ENCODE measurements around the gene GUSB.
"Not testable (repeated sequence)": the region's sequence is repeated elsewhere in the genome, so short reads cannot be mapped to it uniquely, and the experiment has no call there.

The GUSB gene

DNA sequence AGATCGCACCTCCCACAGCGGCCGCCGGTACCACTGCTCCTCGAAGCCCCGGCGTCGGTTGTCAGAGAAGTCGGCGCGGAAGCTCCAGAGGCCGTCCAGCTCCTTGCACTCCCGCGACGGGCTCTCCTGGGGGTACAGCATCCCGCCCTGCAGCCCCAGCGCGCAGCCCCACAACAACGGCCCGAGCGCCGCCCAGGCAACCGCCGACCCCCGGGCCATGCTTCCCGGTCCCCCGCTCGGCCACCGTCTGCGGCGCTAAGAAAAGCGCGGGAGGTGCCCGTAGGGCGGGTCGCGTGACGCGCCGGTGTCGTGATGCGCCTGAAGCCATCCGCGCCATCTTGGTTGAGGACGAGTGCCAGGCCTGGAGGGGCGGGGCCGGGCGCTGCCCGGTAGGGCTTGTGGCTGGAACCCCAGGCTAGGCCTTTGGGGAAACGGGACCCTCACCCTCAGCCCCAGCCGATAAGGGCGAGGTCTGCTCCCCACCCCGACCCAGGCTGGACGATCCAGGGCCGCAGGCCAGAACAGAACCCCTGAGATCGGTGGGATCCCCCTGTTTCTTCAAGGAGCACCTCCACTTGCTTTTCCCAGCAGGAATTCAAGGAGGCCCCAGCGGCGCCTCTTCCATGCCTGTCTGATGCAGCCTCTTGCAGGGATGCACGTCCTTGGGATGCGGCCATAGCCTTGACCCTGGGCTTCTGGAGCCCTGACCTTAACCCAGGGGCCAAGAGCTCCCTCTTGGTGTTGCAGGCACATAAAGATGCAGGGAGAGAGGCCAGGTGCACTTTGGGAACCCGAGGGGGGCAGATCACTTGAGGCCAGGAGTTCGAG, at the start of gene GUSB:
Gene GUSB, minus strand, starts transcription at position 249 of the 828 bp plus-strand sequence. Its CDS starts 30 bp downstream, at position 219.
- ATAC-seq, result peak; percentile 96

DNA sequence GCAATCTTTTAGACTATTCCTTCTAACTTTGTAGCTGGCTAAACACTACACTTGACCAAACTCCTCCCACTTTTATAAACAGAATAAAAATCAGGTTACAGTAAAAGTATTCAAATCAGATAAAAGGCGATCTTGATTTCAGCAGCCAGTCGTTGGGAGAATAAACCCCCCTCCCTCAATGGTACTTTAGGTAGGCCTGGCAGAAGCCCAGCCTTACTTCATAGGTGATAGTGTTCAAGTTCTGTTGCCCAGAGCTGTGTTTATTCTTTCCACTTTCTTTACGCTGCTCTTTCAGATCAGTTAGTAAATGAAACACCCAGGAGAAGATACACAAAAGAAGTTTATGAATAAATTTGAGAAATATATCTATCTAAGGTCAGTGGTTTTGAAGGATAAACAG, 46.3 kb upstream of the GUSB start:
- ATAC-seq, result not testable (repeated sequence)

More for the DNA sequence above, at the start of gene GUSB:
- TF ChIP-seq, protein P1, sequence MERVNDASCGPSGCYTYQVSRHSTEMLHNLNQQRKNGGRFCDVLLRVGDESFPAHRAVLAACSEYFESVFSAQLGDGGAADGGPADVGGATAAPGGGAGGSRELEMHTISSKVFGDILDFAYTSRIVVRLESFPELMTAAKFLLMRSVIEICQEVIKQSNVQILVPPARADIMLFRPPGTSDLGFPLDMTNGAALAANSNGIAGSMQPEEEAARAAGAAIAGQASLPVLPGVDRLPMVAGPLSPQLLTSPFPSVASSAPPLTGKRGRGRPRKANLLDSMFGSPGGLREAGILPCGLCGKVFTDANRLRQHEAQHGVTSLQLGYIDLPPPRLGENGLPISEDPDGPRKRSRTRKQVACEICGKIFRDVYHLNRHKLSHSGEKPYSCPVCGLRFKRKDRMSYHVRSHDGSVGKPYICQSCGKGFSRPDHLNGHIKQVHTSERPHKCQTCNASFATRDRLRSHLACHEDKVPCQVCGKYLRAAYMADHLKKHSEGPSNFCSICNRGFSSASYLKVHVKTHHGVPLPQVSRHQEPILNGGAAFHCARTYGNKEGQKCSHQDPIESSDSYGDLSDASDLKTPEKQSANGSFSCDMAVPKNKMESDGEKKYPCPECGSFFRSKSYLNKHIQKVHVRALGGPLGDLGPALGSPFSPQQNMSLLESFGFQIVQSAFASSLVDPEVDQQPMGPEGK (CRISPR knock-in tag; IDR thresholded peaks at IDR 0.05; ENCODE audit: borderline replicate concordance), result no peak
- TF ChIP-seq ZNF70 (CRISPR knock-in tag; IDR thresholded peaks at IDR 0.05), result no peak
- no peak for TF ChIP-seq ZNF8 (CRISPR knock-in tag; IDR thresholded peaks at IDR 0.05)
- TF ChIP-seq TCF4 (CRISPR knock-in tag; IDR thresholded peaks at IDR 0.05; ENCODE audit: borderline replicate concordance), result no peak
- TF ChIP-seq RARB (CRISPR knock-in tag; IDR thresholded peaks at IDR 0.05), result no peak
- no peak for TF ChIP-seq ZNF565 (CRISPR knock-in tag; conservative IDR thresholded peaks at IDR 0.05; ENCODE audit: low read depth)
- TF ChIP-seq, protein P2, sequence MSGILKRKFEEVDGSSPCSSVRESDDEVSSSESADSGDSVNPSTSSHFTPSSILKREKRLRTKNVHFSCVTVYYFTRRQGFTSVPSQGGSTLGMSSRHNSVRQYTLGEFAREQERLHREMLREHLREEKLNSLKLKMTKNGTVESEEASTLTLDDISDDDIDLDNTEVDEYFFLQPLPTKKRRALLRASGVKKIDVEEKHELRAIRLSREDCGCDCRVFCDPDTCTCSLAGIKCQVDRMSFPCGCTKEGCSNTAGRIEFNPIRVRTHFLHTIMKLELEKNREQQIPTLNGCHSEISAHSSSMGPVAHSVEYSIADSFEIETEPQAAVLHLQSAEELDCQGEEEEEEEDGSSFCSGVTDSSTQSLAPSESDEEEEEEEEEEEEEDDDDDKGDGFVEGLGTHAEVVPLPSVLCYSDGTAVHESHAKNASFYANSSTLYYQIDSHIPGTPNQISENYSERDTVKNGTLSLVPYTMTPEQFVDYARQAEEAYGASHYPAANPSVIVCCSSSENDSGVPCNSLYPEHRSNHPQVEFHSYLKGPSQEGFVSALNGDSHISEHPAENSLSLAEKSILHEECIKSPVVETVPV (CRISPR knock-in tag; IDR thresholded peaks at IDR 0.05), result no peak
- TF ChIP-seq TOX (CRISPR knock-in tag; IDR thresholded peaks at IDR 0.05; ENCODE audit: borderline replicate concordance), result no peak
- TF ChIP-seq, protein P3, sequence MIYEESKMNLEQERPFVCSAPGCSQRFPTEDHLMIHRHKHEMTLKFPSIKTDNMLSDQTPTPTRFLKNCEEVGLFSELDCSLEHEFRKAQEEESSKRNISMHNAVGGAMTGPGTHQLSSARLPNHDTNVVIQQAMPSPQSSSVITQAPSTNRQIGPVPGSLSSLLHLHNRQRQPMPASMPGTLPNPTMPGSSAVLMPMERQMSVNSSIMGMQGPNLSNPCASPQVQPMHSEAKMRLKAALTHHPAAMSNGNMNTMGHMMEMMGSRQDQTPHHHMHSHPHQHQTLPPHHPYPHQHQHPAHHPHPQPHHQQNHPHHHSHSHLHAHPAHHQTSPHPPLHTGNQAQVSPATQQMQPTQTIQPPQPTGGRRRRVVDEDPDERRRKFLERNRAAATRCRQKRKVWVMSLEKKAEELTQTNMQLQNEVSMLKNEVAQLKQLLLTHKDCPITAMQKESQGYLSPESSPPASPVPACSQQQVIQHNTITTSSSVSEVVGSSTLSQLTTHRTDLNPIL (CRISPR knock-in tag; IDR thresholded peaks at IDR 0.05; ENCODE audit: low read depth), result no peak
- peak; percentile 74 for TF ChIP-seq ZFP3 (CRISPR knock-in tag; IDR thresholded peaks at IDR 0.05)
- 0 out of 2 replicates have a peak, but pooled peaks have one; percentile 6 for TF ChIP-seq ZFP30 (CRISPR knock-in tag; IDR thresholded peaks at IDR 0.05)
- no peak for TF ChIP-seq OSR1 (CRISPR knock-in tag; IDR thresholded peaks at IDR 0.05)
- no peak for TF ChIP-seq ARNTL (CRISPR knock-in tag; IDR thresholded peaks at IDR 0.05; ENCODE audit: borderline replicate concordance, low read depth)
- TF ChIP-seq, protein P4, sequence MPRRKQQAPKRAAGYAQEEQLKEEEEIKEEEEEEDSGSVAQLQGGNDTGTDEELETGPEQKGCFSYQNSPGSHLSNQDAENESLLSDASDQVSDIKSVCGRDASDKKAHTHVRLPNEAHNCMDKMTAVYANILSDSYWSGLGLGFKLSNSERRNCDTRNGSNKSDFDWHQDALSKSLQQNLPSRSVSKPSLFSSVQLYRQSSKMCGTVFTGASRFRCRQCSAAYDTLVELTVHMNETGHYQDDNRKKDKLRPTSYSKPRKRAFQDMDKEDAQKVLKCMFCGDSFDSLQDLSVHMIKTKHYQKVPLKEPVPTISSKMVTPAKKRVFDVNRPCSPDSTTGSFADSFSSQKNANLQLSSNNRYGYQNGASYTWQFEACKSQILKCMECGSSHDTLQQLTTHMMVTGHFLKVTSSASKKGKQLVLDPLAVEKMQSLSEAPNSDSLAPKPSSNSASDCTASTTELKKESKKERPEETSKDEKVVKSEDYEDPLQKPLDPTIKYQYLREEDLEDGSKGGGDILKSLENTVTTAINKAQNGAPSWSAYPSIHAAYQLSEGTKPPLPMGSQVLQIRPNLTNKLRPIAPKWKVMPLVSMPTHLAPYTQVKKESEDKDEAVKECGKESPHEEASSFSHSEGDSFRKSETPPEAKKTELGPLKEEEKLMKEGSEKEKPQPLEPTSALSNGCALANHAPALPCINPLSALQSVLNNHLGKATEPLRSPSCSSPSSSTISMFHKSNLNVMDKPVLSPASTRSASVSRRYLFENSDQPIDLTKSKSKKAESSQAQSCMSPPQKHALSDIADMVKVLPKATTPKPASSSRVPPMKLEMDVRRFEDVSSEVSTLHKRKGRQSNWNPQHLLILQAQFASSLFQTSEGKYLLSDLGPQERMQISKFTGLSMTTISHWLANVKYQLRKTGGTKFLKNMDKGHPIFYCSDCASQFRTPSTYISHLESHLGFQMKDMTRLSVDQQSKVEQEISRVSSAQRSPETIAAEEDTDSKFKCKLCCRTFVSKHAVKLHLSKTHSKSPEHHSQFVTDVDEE (CRISPR knock-in tag; IDR thresholded peaks at IDR 0.05), result peak; percentile 87
- TF ChIP-seq ISL1 (CRISPR knock-in tag; IDR thresholded peaks at IDR 0.05), result no peak
- peak; percentile 75; the same call in 1 of the 2 replicates for TF ChIP-seq CSDC2 (CRISPR knock-in tag; IDR thresholded peaks at IDR 0.05)
- TF ChIP-seq PPARA (CRISPR knock-in tag; IDR thresholded peaks at IDR 0.05; ENCODE audit: borderline replicate concordance), result no peak
- TF ChIP-seq BACH2 (CRISPR knock-in tag; IDR thresholded peaks at IDR 0.05; ENCODE audit: borderline replicate concordance), result no peak
- TF ChIP-seq, protein P5, sequence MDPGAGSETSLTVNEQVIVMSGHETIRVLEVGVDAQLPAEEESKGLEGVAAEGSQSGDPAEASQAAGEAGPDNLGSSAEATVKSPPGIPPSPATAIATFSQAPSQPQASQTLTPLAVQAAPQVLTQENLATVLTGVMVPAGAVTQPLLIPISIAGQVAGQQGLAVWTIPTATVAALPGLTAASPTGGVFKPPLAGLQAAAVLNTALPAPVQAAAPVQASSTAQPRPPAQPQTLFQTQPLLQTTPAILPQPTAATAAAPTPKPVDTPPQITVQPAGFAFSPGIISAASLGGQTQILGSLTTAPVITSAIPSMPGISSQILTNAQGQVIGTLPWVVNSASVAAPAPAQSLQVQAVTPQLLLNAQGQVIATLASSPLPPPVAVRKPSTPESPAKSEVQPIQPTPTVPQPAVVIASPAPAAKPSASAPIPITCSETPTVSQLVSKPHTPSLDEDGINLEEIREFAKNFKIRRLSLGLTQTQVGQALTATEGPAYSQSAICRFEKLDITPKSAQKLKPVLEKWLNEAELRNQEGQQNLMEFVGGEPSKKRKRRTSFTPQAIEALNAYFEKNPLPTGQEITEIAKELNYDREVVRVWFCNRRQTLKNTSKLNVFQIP (CRISPR knock-in tag; IDR thresholded peaks at IDR 0.05; ENCODE audit: borderline replicate concordance, low read depth), result peak; percentile 84; the same call in 1 of the 2 replicates
- TF ChIP-seq SNAI2 (CRISPR knock-in tag; IDR thresholded peaks at IDR 0.05), result no peak
- no peak for TF ChIP-seq ZC3H10 (CRISPR knock-in tag; IDR thresholded peaks at IDR 0.05)
- TF ChIP-seq ESRRG (CRISPR knock-in tag; IDR thresholded peaks at IDR 0.05), result no peak
- TF ChIP-seq GLIS3 (CRISPR knock-in tag; IDR thresholded peaks at IDR 0.05), result peak; percentile 34; the same call in 1 of the 2 replicates

All from SK-N-SH treated with all-trans-retinoic acid at 6 μM for 48 hours (cell line).